CD4-positive, alpha-beta memory T cell (primary cell): Measurements from ENCODE around the gene C2orf66. TPM values are rescaled to one million over a fixed set of nuclear protein-coding genes. Genes with fewer than 3 reads are reported as not detected.

Experiments used
- CTCF ChIA-PET: fragments of 350-600 bp; sonication (Branson Sonifier 250); formaldehyde crosslinking; loops from one replicate; lab custom pipeline; 2021; ENCODE audit warnings: inconsistent platforms; ENCODE audit not compliant: partially characterized antibody; lab: Charles Lee
- POLR2A ChIA-PET: fragments of 350-600 bp; sonication (Branson Sonifier 250); formaldehyde crosslinking; loops from one replicate; lab custom pipeline; 2021; ENCODE audit not compliant: partially characterized antibody; lab: Charles Lee
- DNase-seq, 5 donors: peaks; one replicate each; pipeline versions ENCODE4 v3.0.0 to v3.0.0-alpha.2; 2020 to 2022; ENCODE audit warnings: mixed read lengths in 1 of 5
- H3K27ac ChIP-seq: one replicate; pipeline ENCODE4 v1.7.0; 2013; ENCODE audit warnings: low read depth, low read length
- H3K27me3 ChIP-seq: 2 replicates; pipeline ENCODE4 v1.7.0; 2013; ENCODE audit warnings: mild to moderate bottlenecking, low read length, moderate library complexity; ENCODE audit not compliant: insufficient read depth
- H3K36me3 ChIP-seq: 2 replicates; pipeline ENCODE4 v1.7.0; 2013; ENCODE audit warnings: mild to moderate bottlenecking, low read length, moderate library complexity; ENCODE audit not compliant: insufficient read depth
- H3K4me1 ChIP-seq: 2 replicates; pipeline ENCODE4 v1.7.0; 2013; ENCODE audit warnings: mild to moderate bottlenecking, low read length, moderate library complexity; ENCODE audit not compliant: insufficient read depth
- H3K4me3 ChIP-seq, 2 donors: one replicate each; pipeline ENCODE4 v1.7.0; 2013; ENCODE audit warnings: low read length in 2 of 2, mild to moderate bottlenecking in 1 of 2
- H3K9me3 ChIP-seq, 2 donors: one replicate each; pipeline ENCODE4 v1.7.0; 2013; ENCODE audit warnings: low read length in 2 of 2, control low read depth in 1 of 2; ENCODE audit not compliant: control insufficient read depth in 1 of 2
- H3K27ac Mint-ChIP-seq, 7 donors: one replicate each; pipeline ENCODE4 v1.8.0; 2020 to 2021; ENCODE audit warnings: mixed read lengths in 7 of 7, mild to moderate bottlenecking in 6 of 7, inconsistent platforms in 3 of 7, moderate library complexity in 3 of 7
- H3K27me3 Mint-ChIP-seq, 2 donors: one replicate each; pipeline ENCODE4 v1.8.0; 2020 to 2021; ENCODE audit warnings: mixed read lengths in 2 of 2
- H3K36me3 Mint-ChIP-seq, 2 donors: one replicate each; pipeline ENCODE4 v1.8.0; 2020 to 2021; ENCODE audit warnings: mixed read lengths in 2 of 2, inconsistent platforms in 1 of 2, mild to moderate bottlenecking in 1 of 2
- H3K4me1 Mint-ChIP-seq, 4 donors: one replicate each; pipeline ENCODE4 v1.8.0; 2020 to 2021; ENCODE audit warnings: mixed read lengths in 4 of 4, mild to moderate bottlenecking in 1 of 4
- H3K4me3 Mint-ChIP-seq, 8 donors: one replicate each; pipeline ENCODE4 v1.8.0; 2020 to 2021; ENCODE audit warnings: mixed read lengths in 8 of 8, mild to moderate bottlenecking in 7 of 8, moderate library complexity in 6 of 8, inconsistent platforms in 3 of 8
- H3K9me3 Mint-ChIP-seq, 8 donors: one replicate each; pipeline ENCODE4 v1.8.0; 2020 to 2021; ENCODE audit warnings: mixed read lengths in 8 of 8, mild to moderate bottlenecking in 5 of 8, inconsistent platforms in 3 of 8, moderate library complexity in 1 of 8
- intact Hi-C: fragments of 100-400 bp; cut with micrococcal nuclease; formaldehyde crosslinking; loops from one replicate; pipeline ENCODE4 v1.15.1; 2023
- polyA plus RNA-seq, 2 donors: library from polyadenylated mRNA; unstranded; fragments of 300-500 nt; fragmentation: Illumina TruSeq; gene quantifications; one replicate each; pipeline ENCODE4 v1.2.3, GENCODE V29; 2021
- total RNA-seq, 2 experiments: library from RNA; stranded (reverse); gene quantifications; one replicate each; pipeline ENCODE4 v1.2.3, GENCODE V29; 2021

Gene C2orf66
- total and polyA plus RNA-seq, 4 experiments from 2014 or later, result not detected

GRCh38 chr2:196808083-196808665, 981 bp downstream of the C2orf66 start:
- H3K4me3 Mint-ChIP-seq, result no peak overlapping the region
- ChIA-PET CTCF (no interaction called here), POLR2A (no interaction called here)
- Histone ChIP-seq H3K4me3 (no peak overlapping the region), H3K36me3 (no peaks in the 10 kb centered on the region), H3K27ac (no peak overlapping the region), H3K27me3 (peaks cover 5% of the 10 kb centered on the region), H3K9me3 (no peaks in the 10 kb centered on the region), H3K4me1 (no peaks in the 10 kb centered on the region)
- intact Hi-C loops, result no loop called here
- H3K9me3 Mint-ChIP-seq, result peaks cover 0 to 2% (median 0%) of the 10 kb centered on the region in 8 donors
- DNase-seq, result no peak
- H3K27me3 Mint-ChIP-seq, result peaks cover 14 to 33% of the 10 kb centered on the region in 2 donors
- no peaks in the 10 kb centered on the region for H3K4me1 Mint-ChIP-seq
- H3K27ac Mint-ChIP-seq, result no peak overlapping the region
- no peaks in the 10 kb centered on the region for H3K36me3 Mint-ChIP-seq

GRCh38 chr2:196804381-196804780, 4.8 kb downstream of the C2orf66 start:
- intact Hi-C loops, result no loop called here
- CTCF ChIA-PET, result no interaction called here

GRCh38 chr2:196802401-196802800, 6.8 kb downstream of the C2orf66 start:
- H3K9me3 ChIP-seq, result no peaks in the 10 kb centered on the region
- H3K27me3 Mint-ChIP-seq, result peaks cover 4 to 7% of the 10 kb centered on the region in 2 donors
- POLR2A ChIA-PET, result no interaction called here
- peak overlapping the region in 1 of 8 donors; percentile 6 for H3K4me3 Mint-ChIP-seq
- no peaks in the 10 kb centered on the region for H3K27me3 ChIP-seq
- no peak overlapping the region for H3K27ac ChIP-seq
- H3K4me1 Mint-ChIP-seq, result peaks cover 6 to 25% (median 16%) of the 10 kb centered on the region in 4 donors
- H3K36me3 ChIP-seq, result peaks cover 1% of the 10 kb centered on the region
- no peak for DNase-seq
- no peaks in the 10 kb centered on the region for H3K9me3 Mint-ChIP-seq
- peaks cover under 1 to 6% of the 10 kb centered on the region in 2 donors for H3K36me3 Mint-ChIP-seq
- intact Hi-C loops, result no loop called here
- CTCF ChIA-PET, result interaction anchor here (0.6 kb wide), 1 partner anchor 699 kb away, joined by 4 read pairs; no protein-coding TSS in a partner anchor
- no peak overlapping the region for H3K27ac Mint-ChIP-seq
- no peak overlapping the region for H3K4me3 ChIP-seq
- peaks cover 10% of the 10 kb centered on the region for H3K4me1 ChIP-seq

More at GRCh38 chr2:196804381-196804780, 4.8 kb downstream of the C2orf66 start:
- Mint-ChIP-seq H3K36me3 (peaks cover 0 to 3% of the 10 kb centered on the region in 2 donors), H3K4me3 (no peak overlapping the region), H3K27ac (no peak overlapping the region), H3K27me3 (peaks cover 6 to 11% of the 10 kb centered on the region in 2 donors), H3K9me3 (no peaks in the 10 kb centered on the region), H3K4me1 (peaks cover 5 to 13% (median 9%) of the 10 kb centered on the region in 4 donors)
- no peaks in the 10 kb centered on the region for H3K9me3 ChIP-seq
- no peaks in the 10 kb centered on the region for H3K36me3 ChIP-seq
- H3K4me3 ChIP-seq, result no peak overlapping the region
- no peak for DNase-seq
- H3K27ac ChIP-seq, result no peak overlapping the region
- no peaks in the 10 kb centered on the region for H3K27me3 ChIP-seq
- POLR2A ChIA-PET, result no interaction called here
- H3K4me1 ChIP-seq, result no peaks in the 10 kb centered on the region

GRCh38 chr2:196801674-196802261, 7.4 kb downstream of the C2orf66 start:
- no peaks in the 10 kb centered on the region for H3K9me3 Mint-ChIP-seq
- Histone ChIP-seq H3K4me3 (no peak overlapping the region), H3K4me1 (peaks cover 10% of the 10 kb centered on the region), H3K27me3 (no peaks in the 10 kb centered on the region), H3K36me3 (peaks cover 8% of the 10 kb centered on the region), H3K9me3 (no peaks in the 10 kb centered on the region), H3K27ac (no peak overlapping the region)
- intact Hi-C loops, result no loop called here
- peaks cover 4 to 6% of the 10 kb centered on the region in 2 donors for H3K27me3 Mint-ChIP-seq
- DNase-seq, result no peak
- H3K4me1 Mint-ChIP-seq, result peaks cover 10 to 31% (median 22%) of the 10 kb centered on the region in 4 donors
- H3K36me3 Mint-ChIP-seq, result peaks cover 7 to 12% of the 10 kb centered on the region in 2 donors
- ChIA-PET CTCF (interaction anchor here (0.6 kb wide), 1 partner anchor 700 kb away, joined by 4 read pairs; no protein-coding TSS in a partner anchor), POLR2A (no interaction called here)
- peak overlapping the region in 1 of 8 donors; percentile 6 for H3K4me3 Mint-ChIP-seq
- no peak overlapping the region for H3K27ac Mint-ChIP-seq

- Mint-ChIP-seq H3K27me3 (peaks cover 0 to 3% of the 10 kb centered on the region in 2 donors), H3K36me3 (peaks cover 17 to 29% of the 10 kb centered on the region in 2 donors), H3K4me3 (peak overlapping the region; percentile 95 to 100 (median 98)), H3K4me1 (peaks cover 19 to 41% (median 28%) of the 10 kb centered on the region in 4 donors), H3K27ac (peak overlapping the region; percentile 77 to 99 (median 96)), H3K9me3 (no peaks in the 10 kb centered on the region)
- CTCF ChIA-PET, result interaction anchor here (1.3 to 1.9 kb wide), 3 partner anchors 8 to 48 kb away, joined by 4 to 5 read pairs (median 4); no protein-coding TSS in a partner anchor
- H3K27ac ChIP-seq, result peak overlapping the region; percentile 58
- no peaks in the 10 kb centered on the region for H3K27me3 ChIP-seq
- no peaks in the 10 kb centered on the region for H3K9me3 ChIP-seq
- intact Hi-C loops, result loop anchor here (1.0 to 5.0 kb wide), 3 partner anchors 128 to 580 kb away; partner anchors contain the start of genes CCDC150 and PGAP1
- peaks cover 14% of the 10 kb centered on the region for H3K4me1 ChIP-seq
- POLR2A ChIA-PET, result interaction anchor here (0.6 to 2.3 kb wide), 12 partner anchors 9 to 876 kb away, joined by 3 to 11 read pairs (median 4); partner anchors contain the start of genes COQ10B, HSPD1, HSPE1 and MOB4
- peaks cover 20% of the 10 kb centered on the region for H3K36me3 ChIP-seq
- DNase-seq, result peak in 1 of 5 donors; percentile 1
- H3K4me3 ChIP-seq, result peak overlapping the region; percentile 83 to 88
Measured at GRCh38 chr2:196798980-196799379, 10.2 kb downstream of the C2orf66 start.

- Mint-ChIP-seq H3K27me3 (no peaks in the 10 kb centered on the region), H3K27ac (no peak overlapping the region), H3K36me3 (peaks cover 56 to 74% of the 10 kb centered on the region in 2 donors), H3K4me1 (peaks cover 13 to 21% (median 18%) of the 10 kb centered on the region in 4 donors), H3K9me3 (no peaks in the 10 kb centered on the region), H3K4me3 (no peak overlapping the region)
- DNase-seq, result no peak
- POLR2A ChIA-PET, result no interaction called here
- Histone ChIP-seq H3K27me3 (no peaks in the 10 kb centered on the region), H3K9me3 (no peaks in the 10 kb centered on the region), H3K4me1 (peaks cover 6% of the 10 kb centered on the region), H3K27ac (no peak overlapping the region), H3K36me3 (peaks cover 54% of the 10 kb centered on the region), H3K4me3 (no peak overlapping the region)
- CTCF ChIA-PET, result no interaction called here
- intact Hi-C loops, result no loop called here
Measured at GRCh38 chr2:196792865-196793264, 16.3 kb downstream of the C2orf66 start.

GRCh38 chr2:196783431-196784094, 25.6 kb downstream of the C2orf66 start:
- Mint-ChIP-seq H3K36me3 (peaks cover 47 to 57% of the 10 kb centered on the region in 2 donors), H3K9me3 (no peaks in the 10 kb centered on the region), H3K27me3 (no peaks in the 10 kb centered on the region), H3K4me1 (peaks cover 0 to 9% (median 7%) of the 10 kb centered on the region in 4 donors), H3K4me3 (no peak overlapping the region), H3K27ac (peak overlapping the region in 6 of 7 donors; percentile 30 to 71 (median 50))
- ChIA-PET CTCF (no interaction called here), POLR2A (interaction anchor here (2.0 kb wide), 1 partner anchor 16 kb away, joined by 5 read pairs; the partner anchor contains the start of gene GTF3C3)
- H3K27ac ChIP-seq, result no peak overlapping the region
- no peak overlapping the region for H3K4me3 ChIP-seq
- intact Hi-C loops, result no loop called here
- H3K9me3 ChIP-seq, result no peaks in the 10 kb centered on the region
- no peaks in the 10 kb centered on the region for H3K27me3 ChIP-seq
- H3K4me1 ChIP-seq, result peaks cover 11% of the 10 kb centered on the region
- DNase-seq, result no peak
- peaks cover 64% of the 10 kb centered on the region for H3K36me3 ChIP-seq
